ENCODE data around the gene TBX18. TPM values are rescaled to one million over a fixed set of nuclear protein-coding genes. Genes with fewer than 3 reads are reported as not detected.

TBX18 gene
- total RNA-seq, 1 donor from 2014 or later, result 1.3 TPM

GRCh38 chr6:84653027-84653551, 111.3 kb downstream of the TBX18 start:
- FAIRE-seq, result no peak

GRCh38 chr6:84652356-84653026, 111.9 kb downstream of the TBX18 start:
- H3K27me3 ChIP-seq (ENCODE audit: control insufficient read depth, insufficient read depth, low read length), result no peaks in the 10 kb centered on the region
- H3K4me3 ChIP-seq (ENCODE audit: low read depth, low read length), result no peak overlapping the region
- TF ChIP-seq, protein P1, sequence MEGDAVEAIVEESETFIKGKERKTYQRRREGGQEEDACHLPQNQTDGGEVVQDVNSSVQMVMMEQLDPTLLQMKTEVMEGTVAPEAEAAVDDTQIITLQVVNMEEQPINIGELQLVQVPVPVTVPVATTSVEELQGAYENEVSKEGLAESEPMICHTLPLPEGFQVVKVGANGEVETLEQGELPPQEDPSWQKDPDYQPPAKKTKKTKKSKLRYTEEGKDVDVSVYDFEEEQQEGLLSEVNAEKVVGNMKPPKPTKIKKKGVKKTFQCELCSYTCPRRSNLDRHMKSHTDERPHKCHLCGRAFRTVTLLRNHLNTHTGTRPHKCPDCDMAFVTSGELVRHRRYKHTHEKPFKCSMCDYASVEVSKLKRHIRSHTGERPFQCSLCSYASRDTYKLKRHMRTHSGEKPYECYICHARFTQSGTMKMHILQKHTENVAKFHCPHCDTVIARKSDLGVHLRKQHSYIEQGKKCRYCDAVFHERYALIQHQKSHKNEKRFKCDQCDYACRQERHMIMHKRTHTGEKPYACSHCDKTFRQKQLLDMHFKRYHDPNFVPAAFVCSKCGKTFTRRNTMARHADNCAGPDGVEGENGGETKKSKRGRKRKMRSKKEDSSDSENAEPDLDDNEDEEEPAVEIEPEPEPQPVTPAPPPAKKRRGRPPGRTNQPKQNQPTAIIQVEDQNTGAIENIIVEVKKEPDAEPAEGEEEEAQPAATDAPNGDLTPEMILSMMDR (IDR thresholded peaks at IDR 0.05; ENCODE audit: insufficient read depth, low read length, severe bottlenecking), result no peak
- peak; percentile 78 for DNase-seq (ENCODE audit: low read depth)
- no peaks in the 10 kb centered on the region for H3K36me3 ChIP-seq (ENCODE audit: control insufficient read depth, insufficient read depth, low read length)
- no peak for FAIRE-seq

More at GRCh38 chr6:84653027-84653551, 111.3 kb downstream of the TBX18 start:
- TF ChIP-seq, protein P1 (IDR thresholded peaks at IDR 0.05; ENCODE audit: insufficient read depth, low read length, severe bottlenecking), result no peak
- DNase-seq (ENCODE audit: low read depth), result no peak
- no peaks in the 10 kb centered on the region for H3K36me3 ChIP-seq (ENCODE audit: control insufficient read depth, insufficient read depth, low read length)
- H3K4me3 ChIP-seq (ENCODE audit: low read depth, low read length), result no peak overlapping the region
- no peaks in the 10 kb centered on the region for H3K27me3 ChIP-seq (ENCODE audit: control insufficient read depth, insufficient read depth, low read length)

GRCh38 chr6:84651583-84651982, 112.8 kb downstream of the TBX18 start:
- TF ChIP-seq, protein P1 (IDR thresholded peaks at IDR 0.05; ENCODE audit: insufficient read depth, low read length, severe bottlenecking), result no peak
- FAIRE-seq (no peak), DNase-seq (ENCODE audit: low read depth) (no peak)
- Histone ChIP-seq H3K36me3 (ENCODE audit: control insufficient read depth, insufficient read depth, low read length) (no peaks in the 10 kb centered on the region), H3K27me3 (ENCODE audit: control insufficient read depth, insufficient read depth, low read length) (no peaks in the 10 kb centered on the region), H3K4me3 (ENCODE audit: low read depth, low read length) (no peak overlapping the region)

DNA sequence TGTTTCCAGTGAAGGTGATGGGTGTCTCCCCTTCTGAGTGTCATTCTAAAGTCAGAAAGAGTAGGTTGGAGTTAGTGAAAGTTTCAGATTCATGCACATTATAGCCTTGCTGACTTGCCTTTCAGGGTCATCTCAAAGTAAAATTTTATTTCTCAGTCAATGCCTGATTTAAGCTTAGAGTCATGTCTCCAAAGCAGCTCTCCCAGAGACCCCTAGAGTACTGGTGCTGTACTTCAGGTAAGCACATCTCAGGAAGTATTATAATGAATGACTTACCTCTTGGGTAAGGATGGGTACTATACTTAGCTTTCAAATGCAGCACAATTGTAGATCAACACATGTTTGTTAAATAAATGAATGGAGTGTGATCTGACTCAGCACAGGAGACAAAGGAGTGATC, 116.0 kb downstream of the TBX18 start:
- TF ChIP-seq, protein P1 (IDR thresholded peaks at IDR 0.05; ENCODE audit: insufficient read depth, low read length, severe bottlenecking), result no peak
- FAIRE-seq, result no peak
- no peak for DNase-seq (ENCODE audit: low read depth)
- Histone ChIP-seq H3K27me3 (ENCODE audit: control insufficient read depth, insufficient read depth, low read length) (no peaks in the 10 kb centered on the region), H3K4me3 (ENCODE audit: low read depth, low read length) (no peak overlapping the region), H3K36me3 (ENCODE audit: control insufficient read depth, insufficient read depth, low read length) (no peaks in the 10 kb centered on the region)

- TF ChIP-seq, protein P1 (IDR thresholded peaks at IDR 0.05; ENCODE audit: insufficient read depth, low read length, severe bottlenecking), result no peak
- DNase-seq (ENCODE audit: low read depth) (peak; percentile 86), FAIRE-seq (no peak)
- no peaks in the 10 kb centered on the region for H3K36me3 ChIP-seq (ENCODE audit: control insufficient read depth, insufficient read depth, low read length)
- H3K27me3 ChIP-seq (ENCODE audit: control insufficient read depth, insufficient read depth, low read length), result no peaks in the 10 kb centered on the region
- no peak overlapping the region for H3K4me3 ChIP-seq (ENCODE audit: low read depth, low read length)
Measured at GRCh38 chr6:84645563-84646266, 118.7 kb downstream of the TBX18 start.
